ENCODE results near the gene ARVCF. TPM values are rescaled to one million over a fixed set of nuclear protein-coding genes. Genes with fewer than 3 reads are reported as not detected.

The ARVCF gene
- total RNA-seq, 1 donor from 2014 or later = 119 TPM

GRCh38 chr22:20012741-20013331 lies 3.8 kb downstream of the ARVCF start:
- Mint-ChIP-seq H3K27me3 (ENCODE audit: unreplicated experiment) (peaks cover 4% of the 10 kb centered on the region), H3K4me3 (ENCODE audit: unreplicated experiment) (no peak overlapping the region), H3K4me1 (ENCODE audit: low read depth, unreplicated experiment) (peaks cover 16% of the 10 kb centered on the region), H3K36me3 (ENCODE audit: unreplicated experiment) (no peaks in the 10 kb centered on the region), H3K27ac (ENCODE audit: unreplicated experiment) (no peak overlapping the region), H3K9me3 (ENCODE audit: unreplicated experiment) (peaks cover 14% of the 10 kb centered on the region)
- no peak for TF ChIP-seq CTCF (IDR thresholded peaks at IDR 0.05; ENCODE audit: partially characterized antibody, unreplicated experiment)
- no peak for DNase-seq

DNA sequence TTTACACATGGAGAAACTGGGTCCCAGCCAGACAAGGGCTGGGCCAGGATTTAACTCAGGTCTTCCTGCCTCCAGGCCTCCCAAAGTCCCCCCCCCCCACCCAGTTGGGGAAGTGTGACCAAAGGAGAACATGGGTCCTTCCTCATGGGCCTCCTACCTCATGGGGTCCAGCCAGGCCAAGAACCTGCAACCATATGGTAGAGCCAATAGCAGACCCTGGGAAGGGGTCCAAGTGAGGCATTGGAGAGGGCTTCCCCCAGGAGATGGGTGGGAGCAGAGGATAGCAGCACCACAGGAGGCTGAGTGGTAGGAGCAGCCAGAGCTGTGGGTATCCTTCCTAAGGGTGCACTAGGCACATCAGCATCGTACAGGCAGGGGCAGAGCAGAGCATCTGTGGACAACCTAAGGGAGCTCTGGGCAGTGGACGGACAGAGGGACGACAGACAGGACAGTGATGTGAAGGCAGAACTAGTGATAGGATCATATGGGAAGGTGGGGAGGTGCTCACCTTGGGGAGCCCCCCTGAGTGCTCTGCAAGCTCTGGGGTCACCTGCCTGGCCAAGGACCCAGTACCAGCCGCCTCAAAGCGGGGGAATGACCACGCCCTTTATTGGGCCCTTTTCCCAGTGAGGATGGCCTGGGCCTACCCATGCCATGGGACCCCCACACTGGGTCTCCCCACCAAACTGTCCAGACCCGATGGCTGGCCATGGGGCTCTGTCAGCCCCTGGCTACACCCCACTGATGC lies 4.5 kb downstream of the ARVCF start:
- TF ChIP-seq CTCF (IDR thresholded peaks at IDR 0.05; ENCODE audit: partially characterized antibody, unreplicated experiment) = no peak
- no peaks in the 10 kb centered on the region for H3K36me3 Mint-ChIP-seq (ENCODE audit: unreplicated experiment)
- H3K9me3 Mint-ChIP-seq (ENCODE audit: unreplicated experiment) = peaks cover 10% of the 10 kb centered on the region
- peak overlapping the region; percentile 52 for H3K4me3 Mint-ChIP-seq (ENCODE audit: unreplicated experiment)
- H3K27me3 Mint-ChIP-seq (ENCODE audit: unreplicated experiment) = peaks cover 4% of the 10 kb centered on the region
- no peak for DNase-seq
- H3K27ac Mint-ChIP-seq (ENCODE audit: unreplicated experiment) = peak overlapping the region; percentile 22
- peaks cover 14% of the 10 kb centered on the region for H3K4me1 Mint-ChIP-seq (ENCODE audit: low read depth, unreplicated experiment)

DNA sequence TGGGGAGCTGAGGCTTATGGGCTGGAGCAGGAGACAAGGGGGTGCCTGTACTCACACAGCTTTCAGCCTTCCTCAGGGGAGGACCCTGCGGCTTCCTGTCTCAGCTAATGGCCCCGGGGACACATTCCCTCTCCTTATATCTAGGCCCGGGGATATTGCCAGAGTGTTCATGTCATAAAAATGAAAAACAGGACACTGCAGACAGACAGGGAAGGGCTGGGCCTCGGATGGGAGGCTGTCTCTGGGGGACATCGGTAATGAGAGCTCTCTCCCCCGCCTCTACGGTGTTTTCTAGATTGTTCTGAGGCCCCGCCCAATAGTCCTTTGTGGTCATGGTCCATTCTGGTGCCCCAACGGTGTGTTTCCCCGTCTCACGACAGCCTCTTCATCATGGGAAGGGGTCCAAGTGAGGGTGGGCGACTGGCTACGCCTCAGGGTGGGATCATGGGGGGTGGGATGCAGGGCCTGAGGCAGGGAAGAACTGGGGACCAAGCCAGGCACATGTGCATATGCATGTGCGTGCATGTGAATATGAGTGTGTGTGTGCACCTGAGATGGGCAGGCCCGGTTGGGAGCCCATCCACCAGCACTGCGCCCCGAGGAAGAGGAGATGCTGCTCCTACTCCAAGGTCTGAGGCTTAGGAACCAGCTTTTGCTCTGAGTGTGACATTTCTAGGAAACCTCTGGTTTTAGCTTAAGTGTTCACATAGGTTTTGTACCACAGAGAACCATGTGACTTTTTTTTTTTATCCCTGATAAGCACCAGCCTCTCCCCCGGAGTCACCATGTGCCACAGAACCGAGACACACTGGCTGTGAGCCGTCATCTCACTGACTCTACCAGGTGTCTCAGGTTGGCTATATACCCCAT lies 5.3 kb downstream of the ARVCF start:
- H3K4me3 Mint-ChIP-seq (ENCODE audit: unreplicated experiment) = no peak overlapping the region
- H3K36me3 Mint-ChIP-seq (ENCODE audit: unreplicated experiment) = no peaks in the 10 kb centered on the region
- no peak overlapping the region for H3K27ac Mint-ChIP-seq (ENCODE audit: unreplicated experiment)
- H3K9me3 Mint-ChIP-seq (ENCODE audit: unreplicated experiment) = peaks cover 10% of the 10 kb centered on the region
- peaks cover 14% of the 10 kb centered on the region for H3K4me1 Mint-ChIP-seq (ENCODE audit: low read depth, unreplicated experiment)
- peaks cover 2% of the 10 kb centered on the region for H3K27me3 Mint-ChIP-seq (ENCODE audit: unreplicated experiment)
- no peak for TF ChIP-seq CTCF (IDR thresholded peaks at IDR 0.05; ENCODE audit: partially characterized antibody, unreplicated experiment)
- peak; percentile 13 for DNase-seq

DNA sequence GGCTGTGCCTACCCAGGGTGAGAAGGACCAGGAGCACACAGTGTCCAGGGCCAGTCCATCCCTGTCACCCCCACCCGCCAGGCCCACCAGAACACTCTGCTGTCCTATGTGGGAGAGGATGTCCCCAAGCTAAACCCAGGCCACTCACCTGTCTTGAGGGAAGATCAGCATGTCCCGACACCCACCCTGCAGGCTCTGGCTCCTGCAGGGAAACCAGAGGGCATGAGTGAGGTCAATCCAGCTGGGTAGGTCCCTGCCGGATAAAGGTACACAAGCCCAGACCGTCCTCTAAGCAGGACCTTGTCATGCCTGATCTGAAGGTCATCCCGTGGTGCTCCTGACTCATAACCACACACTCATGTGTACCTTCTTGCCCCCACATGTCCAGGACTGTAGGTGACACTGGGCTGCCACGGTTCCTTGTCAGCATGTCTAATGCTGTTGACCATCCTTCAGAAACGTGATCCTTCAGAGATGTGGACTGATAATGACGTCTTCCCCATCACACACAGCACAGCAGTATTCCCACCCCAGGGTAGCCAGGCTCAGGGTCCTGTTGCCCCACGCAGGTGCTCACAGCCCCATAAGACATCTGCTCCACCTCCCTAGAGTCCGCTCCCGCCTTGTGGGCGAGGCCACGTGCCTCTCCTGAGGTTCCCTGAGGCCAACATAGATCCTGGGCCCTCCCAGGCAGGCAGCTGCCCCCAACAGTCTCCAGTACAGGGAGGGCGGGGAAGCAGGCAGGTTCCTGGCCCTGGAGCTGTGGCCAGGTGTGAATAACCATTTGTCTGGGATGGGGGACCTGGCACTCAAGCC lies 6.1 kb downstream of the ARVCF start:
- Mint-ChIP-seq H3K4me3 (ENCODE audit: unreplicated experiment) (peak overlapping the region; percentile 49), H3K36me3 (ENCODE audit: unreplicated experiment) (peaks cover 4% of the 10 kb centered on the region), H3K27ac (ENCODE audit: unreplicated experiment) (peak overlapping the region; percentile 59), H3K27me3 (ENCODE audit: unreplicated experiment) (peaks cover 2% of the 10 kb centered on the region), H3K9me3 (ENCODE audit: unreplicated experiment) (peaks cover 10% of the 10 kb centered on the region), H3K4me1 (ENCODE audit: low read depth, unreplicated experiment) (peaks cover 14% of the 10 kb centered on the region)
- TF ChIP-seq CTCF (IDR thresholded peaks at IDR 0.05; ENCODE audit: partially characterized antibody, unreplicated experiment) = no peak
- DNase-seq = peak; percentile 15
